Neural cell (in vitro differentiated cells): ENCODE measurements around the gene AP3D1.

Experiments
- EZH2 ChIP-seq: fragments of 200-600, 300-800 bp; shearing (Covaris generic), sonication (generic); IDR thresholded peaks from 2 replicates; pipeline ENCODE4 v1.6.1; 2014; ENCODE audit warnings: antibody characterized with exemption, low read length, borderline replicate concordance, mild to moderate bottlenecking; ENCODE audit not compliant: insufficient read depth, poor library complexity, severe bottlenecking
- POLR2AphosphoS5 ChIP-seq: IDR thresholded peaks from 2 replicates; pipeline ENCODE4 v1.6.1; 2012
- SMC3 ChIP-seq: fragments of 450-650 bp; conservative IDR thresholded peaks from 2 replicates; pipeline ENCODE4 v1.6.1; 2014; ENCODE audit warnings: antibody characterized with exemption, mild to moderate bottlenecking, moderate library complexity; ENCODE audit not compliant: poor library complexity
- TAF1 ChIP-seq: IDR thresholded peaks from 2 replicates; pipeline ENCODE4 v1.6.1; 2012; ENCODE audit warnings: low read depth
- TF ChIP-seq, protein P1 (sequence below): fragments of 450-650 bp; IDR thresholded peaks from 2 replicates; pipeline ENCODE4 v1.5.1; 2014; ENCODE audit warnings: antibody characterized with exemption, mild to moderate bottlenecking, moderate library complexity; ENCODE audit not compliant: poor library complexity, severe bottlenecking

GRCh38 chr19:2058570-2059421 lies 92.6 kb downstream of the AP3D1 start:
- TF ChIP-seq, protein P1, sequence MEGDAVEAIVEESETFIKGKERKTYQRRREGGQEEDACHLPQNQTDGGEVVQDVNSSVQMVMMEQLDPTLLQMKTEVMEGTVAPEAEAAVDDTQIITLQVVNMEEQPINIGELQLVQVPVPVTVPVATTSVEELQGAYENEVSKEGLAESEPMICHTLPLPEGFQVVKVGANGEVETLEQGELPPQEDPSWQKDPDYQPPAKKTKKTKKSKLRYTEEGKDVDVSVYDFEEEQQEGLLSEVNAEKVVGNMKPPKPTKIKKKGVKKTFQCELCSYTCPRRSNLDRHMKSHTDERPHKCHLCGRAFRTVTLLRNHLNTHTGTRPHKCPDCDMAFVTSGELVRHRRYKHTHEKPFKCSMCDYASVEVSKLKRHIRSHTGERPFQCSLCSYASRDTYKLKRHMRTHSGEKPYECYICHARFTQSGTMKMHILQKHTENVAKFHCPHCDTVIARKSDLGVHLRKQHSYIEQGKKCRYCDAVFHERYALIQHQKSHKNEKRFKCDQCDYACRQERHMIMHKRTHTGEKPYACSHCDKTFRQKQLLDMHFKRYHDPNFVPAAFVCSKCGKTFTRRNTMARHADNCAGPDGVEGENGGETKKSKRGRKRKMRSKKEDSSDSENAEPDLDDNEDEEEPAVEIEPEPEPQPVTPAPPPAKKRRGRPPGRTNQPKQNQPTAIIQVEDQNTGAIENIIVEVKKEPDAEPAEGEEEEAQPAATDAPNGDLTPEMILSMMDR: no peak
- TF ChIP-seq EZH2: no peak
- TF ChIP-seq SMC3: no peak
- TF ChIP-seq POLR2AphosphoS5: no peak
- TF ChIP-seq TAF1: no peak
